Ectodermal cell (in vitro differentiated cells): ENCODE data around the gene UVRAG.
"Not testable (repeated sequence)": the region's sequence is repeated elsewhere in the genome, so short reads cannot be mapped to it uniquely, and the experiment has no call there.

Experiments used
- H3K27ac ChIP-seq: 2 replicates; pipeline ENCODE4 v1.7.0; 2013; ENCODE audit warnings: mild to moderate bottlenecking, low read depth, low read length; ENCODE audit not compliant: insufficient read depth, poor library complexity, severe bottlenecking
- H3K27me3 ChIP-seq: 2 replicates; pipeline ENCODE4 v1.7.0; 2013; ENCODE audit warnings: mild to moderate bottlenecking, low read length; ENCODE audit not compliant: insufficient read depth, control insufficient read depth, poor library complexity, severe bottlenecking
- H3K36me3 ChIP-seq: one replicate; pipeline ENCODE4 v1.7.0; 2013; ENCODE audit warnings: low read length; ENCODE audit not compliant: control insufficient read depth, insufficient read depth
- H3K4me1 ChIP-seq: one replicate; pipeline ENCODE4 v1.7.0; 2013; ENCODE audit warnings: low read length; ENCODE audit not compliant: control insufficient read depth, insufficient read depth
- H3K4me3 ChIP-seq: 2 replicates; pipeline ENCODE4 v1.7.0; 2013; ENCODE audit warnings: low read depth, low read length, control low read depth; ENCODE audit not compliant: insufficient read depth
- H3K9me3 ChIP-seq: 2 replicates; pipeline ENCODE4 v1.7.0; 2013; ENCODE audit warnings: mild to moderate bottlenecking, low read length, moderate library complexity; ENCODE audit not compliant: control insufficient read depth
- WGBS, 2 experiments: methylation state at CpG; one replicate each; pipeline ENCODE4 v1.1.7; 2013; ENCODE audit warnings: missing lambda C conversion rate in 2 of 2; 5-methylcytosine and 5-hydroxymethylcytosine counted together

UVRAG gene

DNA sequence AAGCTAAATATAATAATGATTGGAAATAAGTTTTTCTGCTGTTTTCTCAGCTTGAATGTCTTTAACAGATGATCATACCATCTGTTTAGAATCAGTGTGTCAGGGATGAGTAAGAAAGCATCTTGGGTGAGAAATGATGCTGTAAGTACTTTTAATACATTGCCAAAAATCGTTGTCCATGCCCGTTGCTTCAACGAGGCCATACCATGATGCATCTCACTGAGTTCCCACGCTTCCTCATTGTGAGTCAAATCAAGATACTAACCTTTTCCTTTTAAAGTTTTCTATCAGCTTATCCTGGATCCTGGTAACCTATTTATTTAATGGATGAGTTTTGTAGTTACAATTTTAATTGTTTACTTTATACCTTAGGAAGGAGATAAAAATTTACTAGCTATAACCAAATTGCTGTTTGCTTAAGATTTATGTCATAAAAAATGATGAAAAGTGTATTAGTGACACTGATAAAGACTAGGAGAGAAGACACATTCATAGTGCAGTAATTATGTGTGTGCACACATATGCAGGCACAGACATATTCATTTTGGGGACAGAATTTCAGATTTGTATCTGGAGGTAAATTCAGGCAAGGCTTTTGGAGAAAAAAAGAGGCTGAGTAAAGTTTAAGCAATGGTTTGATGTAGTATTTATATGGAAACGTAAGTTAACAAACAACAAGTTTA lies 154.8 kb downstream of the UVRAG start:
- Histone ChIP-seq H3K4me3 (no peak overlapping the region), H3K27ac (no peak overlapping the region), H3K36me3 (no peaks in the 10 kb centered on the region), H3K9me3 (peaks cover 4% of the 10 kb centered on the region), H3K4me1 (no peaks in the 10 kb centered on the region), H3K27me3 (no peaks in the 10 kb centered on the region)
- 94 to 97% methylated on average over 5 of the region's 5 CpGs for WGBS, 2 experiments

DNA sequence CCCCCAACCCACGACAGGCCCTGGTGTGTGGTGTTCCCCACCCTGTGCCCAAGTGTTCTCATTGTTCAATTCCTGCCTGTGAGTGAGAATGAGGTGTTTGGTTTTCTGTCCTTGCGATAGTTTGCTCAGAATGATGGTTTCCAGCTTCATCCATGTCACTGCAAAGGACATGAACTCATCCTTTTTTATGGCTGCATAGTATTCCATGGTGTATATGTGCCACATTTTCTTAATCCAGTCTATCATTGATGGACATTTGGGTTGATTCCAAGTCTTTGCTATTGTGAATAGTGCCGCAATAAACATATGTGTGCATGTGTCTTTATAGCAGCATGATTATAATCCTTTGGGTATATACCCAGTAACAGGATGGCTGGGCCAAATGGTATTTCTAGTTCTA lies 158.7 kb downstream of the UVRAG start:
- 95 to 98% methylated on average over 2 to 3 of the region's 3 CpGs for WGBS, 2 experiments
- not testable (repeated sequence) for H3K4me3 ChIP-seq

GRCh38 chr11:75979075-75979474 lies 164.1 kb downstream of the UVRAG start:
- not testable (repeated sequence) for H3K4me1 ChIP-seq, H3K27me3 ChIP-seq, H3K4me3 ChIP-seq, H3K36me3 ChIP-seq, H3K9me3 ChIP-seq, H3K27ac ChIP-seq
- 77 to 78% methylated on average over 6 of the region's 6 CpGs for WGBS, 2 experiments

More for the DNA sequence above, 158.7 kb downstream of the UVRAG start:
- not testable (repeated sequence) for H3K9me3 ChIP-seq, H3K36me3 ChIP-seq, H3K4me1 ChIP-seq, H3K27ac ChIP-seq, H3K27me3 ChIP-seq

GRCh38 chr11:75979479-75980027 lies 164.5 kb downstream of the UVRAG start:
- not testable (repeated sequence) for H3K36me3 ChIP-seq, H3K4me1 ChIP-seq, H3K9me3 ChIP-seq, H3K27ac ChIP-seq, H3K27me3 ChIP-seq
- peak overlapping the region; percentile 40 for H3K4me3 ChIP-seq
- WGBS, 2 experiments: 58 to 62% methylated on average over 22 of the region's 22 CpGs

GRCh38 chr11:75980031-75980430 lies 165.0 kb downstream of the UVRAG start:
- Histone ChIP-seq H3K4me1 (no peaks in the 10 kb centered on the region), H3K27me3 (no peaks in the 10 kb centered on the region), H3K27ac (no peak overlapping the region), H3K9me3 (no peaks in the 10 kb centered on the region), H3K36me3 (peaks cover 6% of the 10 kb centered on the region), H3K4me3 (peak overlapping the region; percentile 40)
- 60 to 68% methylated on average over 2 of the region's 2 CpGs for whole genome bisulfite sequencing, 2 experiments

GRCh38 chr11:75981546-75981945 lies 166.5 kb downstream of the UVRAG start:
- H3K9me3 ChIP-seq: no peaks in the 10 kb centered on the region
- WGBS, 2 experiments: 71 to 82% methylated on average over 1 of the region's 1 CpG
- H3K4me3 ChIP-seq: peak overlapping the region; percentile 3
- peaks cover 6% of the 10 kb centered on the region for H3K36me3 ChIP-seq
- H3K4me1 ChIP-seq: no peaks in the 10 kb centered on the region
- H3K27ac ChIP-seq: no peak overlapping the region
- no peaks in the 10 kb centered on the region for H3K27me3 ChIP-seq

DNA sequence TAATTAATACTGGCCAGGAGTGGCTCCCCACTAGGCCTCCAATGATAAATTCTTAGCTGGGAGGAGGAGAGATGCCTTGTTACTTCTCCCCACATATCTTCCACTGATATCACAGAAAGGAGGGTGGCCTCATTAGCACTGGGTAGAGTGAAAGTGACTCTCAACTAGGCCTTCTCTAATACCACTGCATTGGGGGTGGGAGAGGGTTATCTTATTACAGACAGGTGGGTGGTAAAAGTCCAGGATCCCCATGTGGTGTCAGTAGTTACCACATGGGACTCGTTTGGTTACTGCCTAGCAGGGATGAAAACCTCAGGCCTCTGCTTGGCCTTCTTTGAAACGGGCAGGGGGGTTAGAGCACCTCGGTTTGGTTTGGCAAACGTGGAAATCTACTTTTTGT lies 167.3 kb downstream of the UVRAG start:
- H3K27me3 ChIP-seq: no peaks in the 10 kb centered on the region
- peak overlapping the region; percentile 3 for H3K4me3 ChIP-seq
- H3K27ac ChIP-seq: no peak overlapping the region
- H3K36me3 ChIP-seq: peaks cover 6% of the 10 kb centered on the region
- H3K4me1 ChIP-seq: no peaks in the 10 kb centered on the region
- no peaks in the 10 kb centered on the region for H3K9me3 ChIP-seq
- WGBS, 2 experiments: 67 to 70% methylated on average over 4 of the region's 4 CpGs

DNA sequence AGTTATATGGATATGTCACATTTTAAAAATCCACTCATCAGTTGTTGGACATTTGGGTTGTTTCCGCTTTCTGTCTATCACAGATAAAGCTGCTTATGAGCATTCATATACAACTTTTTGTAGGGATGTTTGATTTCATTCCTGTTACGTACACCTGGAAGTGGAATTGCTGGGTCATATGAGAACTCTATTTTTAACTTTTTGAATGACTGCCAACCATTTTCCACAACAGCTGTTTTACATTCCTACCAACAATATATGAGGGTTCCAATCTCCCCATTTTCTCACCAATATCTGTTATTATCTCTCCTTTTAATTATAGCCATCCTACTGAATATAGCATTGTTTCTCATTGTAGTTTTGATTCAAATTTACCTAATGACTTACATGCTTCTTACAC lies 172.0 kb downstream of the UVRAG start:
- no peaks in the 10 kb centered on the region for H3K27me3 ChIP-seq
- H3K36me3 ChIP-seq: peaks cover 6% of the 10 kb centered on the region
- 96 to 100% methylated on average over 1 to 2 of the region's 2 CpGs for WGBS, 2 experiments

DNA sequence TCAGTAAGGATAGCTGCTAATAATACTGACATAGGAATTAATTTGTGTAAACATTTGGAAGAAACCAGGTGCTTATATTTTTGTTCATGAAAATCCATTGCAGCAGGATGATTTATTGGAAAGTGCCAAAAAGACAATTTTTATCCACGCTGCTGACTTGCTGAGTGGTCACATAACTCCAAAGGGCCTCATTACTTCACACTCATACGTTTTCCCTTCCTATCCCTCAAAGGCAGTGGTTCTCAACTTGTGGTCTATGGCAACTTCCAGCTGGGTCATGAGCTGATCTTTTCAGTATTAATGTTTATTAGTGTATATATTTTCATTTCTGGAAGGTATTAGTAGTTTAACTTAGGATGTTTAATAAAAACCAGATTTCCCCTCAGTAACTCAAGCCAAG lies 178.1 kb downstream of the UVRAG start:
- Histone ChIP-seq H3K36me3 (no peaks in the 10 kb centered on the region), H3K9me3 (no peaks in the 10 kb centered on the region), H3K27ac (no peak overlapping the region), H3K27me3 (no peaks in the 10 kb centered on the region), H3K4me3 (no peak overlapping the region), H3K4me1 (no peaks in the 10 kb centered on the region)
- WGBS, 2 experiments: 88 to 90% methylated on average over 2 of the region's 2 CpGs

More for the DNA sequence above, 172.0 kb downstream of the UVRAG start:
- Histone ChIP-seq H3K9me3 (no peaks in the 10 kb centered on the region), H3K4me1 (no peaks in the 10 kb centered on the region), H3K4me3 (no peak overlapping the region), H3K27ac (no peak overlapping the region)

DNA sequence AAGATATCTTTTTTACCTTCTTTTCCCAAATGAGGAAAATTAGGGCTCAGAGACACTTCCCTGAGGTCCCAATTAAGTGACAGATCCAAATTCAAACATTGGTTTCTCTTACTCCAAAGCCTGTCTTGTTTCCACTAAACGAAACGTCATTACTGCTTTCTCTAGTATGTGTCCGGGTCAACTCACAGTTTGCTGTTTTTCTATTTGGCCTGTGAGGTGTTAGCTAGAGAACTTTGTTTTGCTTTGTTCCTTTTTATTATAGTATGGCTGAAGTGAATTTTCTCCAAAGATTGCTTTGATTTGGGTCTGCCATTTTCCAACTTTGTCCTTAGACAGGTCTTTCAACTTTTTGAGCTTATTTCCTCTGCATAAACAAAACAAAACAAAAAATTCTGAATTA lies 179.6 kb downstream of the UVRAG start:
- H3K27me3 ChIP-seq: no peaks in the 10 kb centered on the region
- 92 to 96% methylated on average over 3 of the region's 3 CpGs for WGBS, 2 experiments
- H3K27ac ChIP-seq: no peak overlapping the region
- no peak overlapping the region for H3K4me3 ChIP-seq
- no peaks in the 10 kb centered on the region for H3K4me1 ChIP-seq
- no peaks in the 10 kb centered on the region for H3K36me3 ChIP-seq
- H3K9me3 ChIP-seq: no peaks in the 10 kb centered on the region
